Erythroblast (primary cell): ENCODE measurements around the gene RNF151.
A peak's percentile ranks its signal among the peaks of the same experiment; 100 is the strongest.
"Not testable (repeated sequence)": the region's sequence is repeated elsewhere in the genome, so short reads cannot be mapped to it uniquely, and the experiment has no call there.

Experiments
- DNase-seq, 2 experiments: peaks; one replicate each; lab custom pipeline; 2025; lab: John Stamatoyannopoulos, UW
- GATA1 ChIP-seq: IDR thresholded peaks from 2 replicates; pipeline ENCODE4 v1.6.1; 2011; ENCODE audit warnings: low read depth, mild to moderate bottlenecking, control low read depth, low read length, moderate library complexity
- POLR2A ChIP-seq: IDR thresholded peaks from 2 replicates; pipeline ENCODE4 v1.6.1; 2011; ENCODE audit warnings: mild to moderate bottlenecking, low read length

The RNF151 gene

GRCh38 chr16:1929578-1930337 lies 36.9 kb upstream of the RNF151 start:
- no peak for TF ChIP-seq POLR2A
- TF ChIP-seq GATA1: no peak

GRCh38 chr16:1930338-1930720 lies 36.3 kb upstream of the RNF151 start:
- no peak for DNase-seq
- TF ChIP-seq GATA1 (no peak), POLR2A (no peak)

More at GRCh38 chr16:1929578-1930337, 36.9 kb upstream of the RNF151 start:
- DNase-seq: peak; percentile 90 to 94

DNA sequence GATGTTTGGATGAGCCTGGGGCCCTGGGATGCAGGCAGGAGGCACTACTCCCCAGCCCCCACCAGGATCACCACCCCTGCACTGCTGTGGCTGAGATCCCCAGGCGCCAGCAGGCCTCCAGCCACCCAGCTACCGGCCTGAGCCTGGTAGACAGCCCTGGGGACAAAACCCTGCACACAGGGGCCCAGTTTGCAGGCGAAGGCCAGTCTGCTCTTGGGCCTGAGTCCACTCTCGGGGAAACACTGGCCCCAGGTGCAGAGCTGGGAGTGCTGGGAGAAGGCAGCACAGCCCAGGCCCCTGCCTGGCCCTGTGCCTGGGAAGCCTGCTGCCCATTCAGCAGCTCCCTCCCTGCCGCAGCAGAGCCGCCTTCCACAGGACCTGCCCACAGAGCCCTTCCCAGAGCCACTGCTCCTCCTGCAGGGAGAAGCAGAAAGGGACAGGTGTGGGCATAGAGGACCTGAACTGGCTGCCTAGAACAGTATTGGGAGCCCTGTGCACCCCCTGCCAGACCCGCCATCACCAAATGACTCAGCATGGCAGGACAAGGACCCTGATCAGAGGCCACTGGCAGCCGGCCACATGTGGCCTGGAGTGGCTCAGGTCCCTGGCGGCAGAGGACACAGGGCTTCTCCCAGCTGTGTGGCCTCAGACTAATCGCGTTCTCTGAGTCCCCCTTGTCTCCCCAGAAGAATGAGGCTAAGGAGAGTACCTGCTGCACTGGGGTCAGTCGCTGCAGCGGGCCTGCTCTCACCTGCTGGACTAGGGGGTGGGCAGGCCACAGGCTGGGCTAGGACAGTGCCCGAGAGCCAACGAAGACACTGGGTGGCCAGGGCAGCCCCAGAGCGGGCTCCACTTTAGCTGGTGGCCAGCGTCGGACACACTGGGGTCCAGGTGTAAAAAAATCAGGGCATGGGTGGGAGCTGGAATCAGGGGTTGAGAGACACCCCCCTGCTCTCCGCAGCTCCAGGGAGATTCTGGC lies 34.3 kb upstream of the RNF151 start:
- no peak for DNase-seq
- TF ChIP-seq GATA1 (no peak), POLR2A (no peak)

DNA sequence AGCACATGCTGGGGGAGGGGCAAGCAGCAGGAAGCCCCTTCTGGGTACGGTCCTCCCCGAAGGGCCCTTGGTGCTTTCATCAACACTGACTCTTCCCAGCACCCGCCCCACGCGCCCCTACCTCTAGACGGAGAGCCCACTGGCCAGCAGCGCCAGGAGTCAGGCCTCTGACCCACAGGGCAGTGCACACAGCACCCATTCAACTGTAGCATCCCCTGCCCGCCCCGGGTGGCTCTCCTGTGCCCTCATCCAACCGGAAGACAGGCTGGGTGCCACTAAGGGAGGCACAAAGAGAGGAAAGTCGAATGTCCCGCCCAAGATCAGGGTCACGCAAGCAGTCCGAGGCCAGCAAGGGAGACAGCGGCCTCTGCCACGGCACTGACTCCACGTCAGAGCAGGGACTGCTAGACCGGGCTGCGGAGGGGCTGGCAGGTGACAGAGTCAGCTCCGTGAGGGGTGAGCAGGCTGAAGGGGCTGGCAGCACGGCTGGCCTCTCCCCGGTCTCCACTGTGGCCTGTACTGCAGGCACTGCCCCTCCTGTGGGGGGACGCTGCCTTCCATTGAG lies 33.5 kb upstream of the RNF151 start:
- TF ChIP-seq GATA1 (no peak), POLR2A (no peak)
- no peak for DNase-seq

GRCh38 chr16:1936945-1937479 lies 29.6 kb upstream of the RNF151 start:
- TF ChIP-seq POLR2A (no peak), GATA1 (no peak)
- no peak for DNase-seq

DNA sequence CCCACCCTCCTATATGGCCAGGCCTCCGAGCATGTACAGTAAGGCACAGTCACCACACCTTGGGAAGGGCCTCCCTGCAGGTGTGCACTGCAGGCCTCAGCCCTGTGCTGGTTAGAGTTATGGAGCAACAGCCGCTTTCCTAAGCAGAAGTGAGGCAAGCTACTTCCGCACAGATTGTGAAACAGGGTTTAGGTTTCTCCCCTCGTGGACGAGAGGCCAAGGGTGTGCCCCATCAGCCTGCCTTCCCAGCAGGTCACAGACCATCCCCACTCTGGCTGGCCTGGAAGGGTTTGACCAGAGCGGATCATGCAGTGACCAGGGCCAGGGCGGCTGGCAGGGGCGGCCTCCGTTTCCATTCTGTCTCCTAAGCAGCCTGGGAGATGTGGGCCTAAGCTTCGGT lies 28.3 kb upstream of the RNF151 start:
- TF ChIP-seq GATA1 (no peak), POLR2A (no peak)
- no peak for DNase-seq

DNA sequence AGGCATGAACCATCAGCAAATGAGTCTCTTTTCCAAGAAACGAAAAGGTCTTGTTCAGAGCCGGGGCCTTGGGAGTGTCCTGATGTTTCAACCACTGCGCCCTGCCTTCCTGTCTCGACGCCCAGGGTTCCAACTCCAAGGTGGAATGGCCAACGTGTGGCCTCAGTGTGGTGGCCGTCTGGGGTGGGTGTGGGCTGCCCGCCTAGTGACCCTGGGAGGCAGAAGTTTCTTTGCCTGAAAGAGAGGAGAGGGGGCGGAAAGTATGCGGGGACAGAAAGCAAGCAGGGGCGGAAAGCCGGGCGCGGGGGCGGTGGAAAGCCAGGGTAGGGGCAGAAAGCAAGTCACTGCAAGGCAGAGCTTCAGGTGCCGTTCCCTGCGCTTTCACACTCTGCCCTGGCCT lies 27.7 kb upstream of the RNF151 start:
- DNase-seq: no peak
- TF ChIP-seq POLR2A (no peak), GATA1 (no peak)

GRCh38 chr16:1939833-1940232 lies 26.8 kb upstream of the RNF151 start:
- DNase-seq: not testable (repeated sequence)

DNA sequence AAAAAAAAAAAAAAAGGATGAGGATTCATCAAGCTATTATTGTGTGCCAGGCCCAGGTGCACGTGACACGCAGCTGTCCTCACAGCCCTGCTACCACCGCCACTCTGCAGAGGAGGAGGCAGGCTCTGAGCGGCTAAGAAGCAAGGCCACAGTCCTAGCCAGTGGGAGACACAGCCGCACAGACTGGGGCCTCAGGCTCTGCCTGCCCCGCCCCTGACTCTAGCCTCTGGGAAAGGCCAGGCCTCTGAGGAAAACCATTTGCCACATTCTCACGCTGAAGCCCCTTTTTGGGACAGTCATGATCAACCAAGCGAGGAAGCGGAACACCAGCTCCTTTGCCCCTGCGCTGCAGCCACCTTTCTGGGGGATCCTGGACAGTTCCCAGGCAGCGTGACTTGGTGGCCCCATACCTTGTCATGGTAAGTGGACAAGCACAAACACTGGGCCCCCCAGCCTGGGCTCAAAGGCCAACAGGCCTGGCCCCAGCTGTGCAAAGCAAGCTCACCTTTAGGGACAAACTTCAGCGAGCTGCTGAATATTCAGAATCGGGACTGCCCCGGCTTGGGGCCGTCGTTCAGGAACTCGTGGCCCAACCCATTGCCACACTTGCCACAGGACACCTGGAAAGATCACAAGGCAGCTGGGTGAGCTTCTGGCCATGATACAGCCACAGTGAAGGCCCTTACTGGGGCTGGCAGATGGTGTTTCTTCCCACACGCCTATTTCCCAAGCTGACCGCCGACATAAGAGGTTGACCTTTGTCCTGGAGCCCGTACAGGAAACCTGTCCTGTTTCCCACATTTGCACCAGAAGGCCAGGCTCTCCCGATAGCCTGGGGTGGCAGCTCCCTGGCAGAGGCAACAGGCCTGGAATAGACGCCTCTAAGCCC lies 26.1 kb upstream of the RNF151 start:
- DNase-seq: no peak
- TF ChIP-seq POLR2A (no peak), GATA1 (no peak)

DNA sequence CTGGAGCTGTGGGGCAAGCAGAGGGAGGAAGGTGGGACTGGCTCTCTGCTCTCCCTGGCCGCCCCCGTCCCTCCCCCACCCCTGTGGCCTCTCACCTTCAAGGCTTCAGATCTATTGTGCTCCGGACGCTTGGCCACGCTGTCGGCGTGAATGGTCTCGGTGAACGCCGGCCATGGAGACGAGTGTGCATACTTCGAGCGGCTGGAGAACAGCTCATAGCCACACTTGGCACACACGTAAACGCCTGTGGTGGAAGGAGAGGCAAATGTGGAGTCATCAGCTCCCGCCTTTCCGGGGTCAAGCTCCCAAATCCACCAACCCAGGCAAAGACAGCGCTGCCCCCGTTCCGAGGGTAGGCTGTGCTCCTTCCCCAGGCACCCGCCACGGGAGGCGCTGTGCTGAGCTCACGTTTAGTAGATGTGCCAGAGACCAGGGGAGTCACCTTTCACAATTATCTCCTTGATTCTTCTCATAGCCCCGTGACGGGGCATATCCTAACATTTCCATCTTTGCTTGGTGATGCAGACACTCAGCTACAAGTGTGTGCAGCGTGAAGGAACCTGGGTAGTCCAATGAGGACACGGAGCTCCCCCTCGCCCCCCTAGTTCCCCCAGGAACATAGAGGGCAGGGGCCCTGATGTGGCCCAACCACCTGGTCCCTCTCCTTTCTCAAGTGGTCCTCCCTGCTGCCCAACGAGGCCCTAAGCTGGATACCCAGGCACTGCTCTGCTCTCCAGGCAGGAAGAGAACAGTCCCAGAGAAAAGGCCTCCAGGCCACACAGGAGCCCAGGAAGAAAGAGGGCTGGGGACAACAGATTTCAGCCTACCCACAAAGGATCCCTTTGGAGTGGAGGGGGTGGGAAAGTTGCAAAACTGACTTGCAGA lies 25.3 kb upstream of the RNF151 start:
- TF ChIP-seq POLR2A: no peak
- no peak for TF ChIP-seq GATA1
- no peak for DNase-seq

DNA sequence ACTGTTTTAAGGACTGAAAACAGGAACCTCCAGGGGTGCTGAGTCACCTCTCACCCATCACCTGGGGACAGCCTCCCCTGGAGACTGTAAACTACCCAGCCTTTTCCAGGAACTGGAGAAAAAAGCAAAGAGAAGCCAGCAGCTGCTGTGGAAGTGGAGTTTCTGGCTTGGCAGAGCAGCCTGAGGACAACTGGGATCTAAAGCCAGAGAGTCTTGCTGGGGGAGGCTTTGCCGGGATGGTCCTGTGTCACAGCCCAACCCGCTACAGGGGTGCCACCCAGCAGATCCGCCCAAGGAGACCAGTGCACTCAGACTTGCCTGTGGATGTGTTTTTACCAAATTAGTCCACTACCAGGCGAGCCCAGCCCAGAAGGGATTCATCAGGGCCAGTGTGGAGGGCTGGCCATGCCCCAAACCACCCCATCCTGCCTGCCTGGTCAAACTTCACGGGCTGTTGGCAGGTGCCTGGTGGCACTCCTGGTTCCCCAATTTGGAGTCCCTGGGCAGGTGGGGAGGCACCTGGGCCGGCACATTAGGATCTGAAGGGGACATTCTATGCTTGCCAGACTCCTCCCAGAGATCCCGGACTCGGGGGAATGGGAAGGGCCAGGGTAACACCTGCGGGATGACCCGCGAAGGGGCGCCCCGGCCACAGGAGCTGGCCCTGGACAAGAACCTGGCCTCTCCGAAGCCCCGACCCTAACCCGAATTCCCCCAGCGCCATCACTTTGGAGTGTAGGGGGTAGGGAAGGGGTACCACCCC lies 24.4 kb upstream of the RNF151 start:
- TF ChIP-seq GATA1 (no peak), POLR2A (no peak)
- DNase-seq: no peak
